ENCODE data around the gene LIX1L. TPM values are rescaled to one million over a fixed set of nuclear protein-coding genes. Genes with fewer than 3 reads are reported as not detected.

The LIX1L gene
- total and polyA plus RNA-seq, 2 of the 4 experiments (the other 2 are of a cell fraction): 14.7 to 28.8 TPM

- no TSS peak for BruUV-seq (replicated peaks)
- TF ChIP-seq CTCF (conservative IDR thresholded peaks at IDR 0.05; ENCODE audit: low read depth, low read length) (no peak), MAFK (IDR thresholded peaks at IDR 0.05; ENCODE audit: low read depth, low read length) (no peak), RAD21 (IDR thresholded peaks at IDR 0.05; ENCODE audit: low read length) (no peak), NFE2L2 (IDR thresholded peaks at IDR 0.05; ENCODE audit: low read depth, low read length) (no peak), MXI1 (IDR thresholded peaks at IDR 0.05; ENCODE audit: borderline replicate concordance, low read depth, low read length) (no peak), SMC3 (IDR thresholded peaks at IDR 0.05; ENCODE audit: low read depth, low read length) (no peak), USF2 (IDR thresholded peaks at IDR 0.05; ENCODE audit: low read depth, low read length) (no peak), POLR2A (IDR thresholded peaks at IDR 0.05; ENCODE audit: low read depth, low read length) (no peak), RCOR1 (IDR thresholded peaks at IDR 0.05; ENCODE audit: insufficient replicate concordance, low read length) (no peak), RFX5 (IDR thresholded peaks at IDR 0.05; ENCODE audit: low read depth, low read length) (no peak), BHLHE40 (IDR thresholded peaks at IDR 0.05; ENCODE audit: low read depth, low read length) (no peak), CEBPB (IDR thresholded peaks at IDR 0.05; ENCODE audit: low read depth, low read length) (no peak), ELK1 (IDR thresholded peaks at IDR 0.05; ENCODE audit: borderline replicate concordance, low read depth, low read length) (no peak), MAZ (IDR thresholded peaks at IDR 0.05; ENCODE audit: borderline replicate concordance, low read depth, low read length) (no peak)
These were observed 26.4 kb upstream of the LIX1L start for GRCh38 chr1:145983960-145984830.

More at GRCh38 chr1:145983960-145984830, 26.4 kb upstream of the LIX1L start:
- Histone ChIP-seq H2BK20ac (ENCODE audit: low read depth, low read length) (peak overlapping the region; percentile 80), H3K27me3 (ENCODE audit: control insufficient read depth, insufficient read depth, low read length) (no peaks in the 10 kb centered on the region), H2AFZ (replicated peaks; ENCODE audit: low read length, poor library complexity) (no peak overlapping the region), H3K14ac (replicated peaks; ENCODE audit: low read depth, low read length) (peak overlapping the region; percentile 79), H2BK15ac (ENCODE audit: low read depth, low read length) (peak overlapping the region; percentile 83; the same call in 2 of the 3 replicates), H3K9me3 (ENCODE audit: control insufficient read depth, insufficient read depth, low read length) (no peaks in the 10 kb centered on the region), H2AK5ac (ENCODE audit: low read depth, low read length) (peak overlapping the region; percentile 94), H3K27ac (ENCODE audit: insufficient read depth, low read length) (no peak overlapping the region), H3K56ac (ENCODE audit: extremely low read depth, insufficient read depth, low read length) (no peak overlapping the region), H3K4me3 (ENCODE audit: insufficient read depth, low read depth, low read length) (no peak overlapping the region), H4K20me1 (ENCODE audit: insufficient read depth, low read length) (no peaks in the 10 kb centered on the region), H3K4me1 (ENCODE audit: control insufficient read depth, insufficient read depth, low read length) (peaks cover 13% of the 10 kb centered on the region), H4K91ac (ENCODE audit: insufficient read depth, low read depth, low read length) (peak overlapping the region; percentile 75), H3K4me2 (ENCODE audit: low read depth, low read length) (no peak overlapping the region), H2BK5ac (ENCODE audit: low read depth, low read length, poor library complexity, severe bottlenecking) (no peak overlapping the region), H3K36me3 (ENCODE audit: control insufficient read depth, insufficient read depth, low read length) (no peaks in the 10 kb centered on the region), H4K8ac (ENCODE audit: low read depth in 2 of 2, low read length in 2 of 2) (peak overlapping the region; percentile 81 to 91; a peak in 1 of 4 replicates), H3K4ac (ENCODE audit: low read depth, low read length) (peak overlapping the region; percentile 94), H4K5ac (ENCODE audit: low read depth, low read length) (no peak overlapping the region), H2AK9ac (replicated peaks; ENCODE audit: low read depth, low read length, poor library complexity) (no peak overlapping the region), H3K79me1 (ENCODE audit: low read depth in 1 of 2, low read length in 2 of 2) (peaks cover 4 to 5% of the 10 kb centered on the region in 2 experiments; a peak in 2 of 4 replicates), H3K18ac (ENCODE audit: low read depth, low read length) (peak overlapping the region; percentile 76; the same call in 1 of the 2 replicates), H3K23ac (ENCODE audit: low read depth, low read length) (peak overlapping the region; percentile 52; the same call in 1 of the 2 replicates), H2BK120ac (ENCODE audit: low read depth, low read length) (peak overlapping the region; percentile 94), H3K9ac (ENCODE audit: low read depth, low read length) (no peak overlapping the region), H3K9me1 (ENCODE audit: insufficient read depth, low read length) (peaks cover 15% of the 10 kb centered on the region)
- intact Hi-C loops (cut with micrococcal nuclease): no loop called here
- DNase-seq: no peak
- dilution Hi-C loops (cut with HindIII; ENCODE audit: low sequenced_read_pairs, unreplicated experiment): no loop called here
- in situ Hi-C loops (cut with MboI; ENCODE audit: low sequenced_read_pairs): no loop called here
- no peak for ATAC-seq (ENCODE audit: low read depth)
- CTCF ChIA-PET: interaction anchor here (1.2 kb wide), 1 partner anchor 9 kb away, joined by 3 read pairs; no protein-coding TSS in a partner anchor
- POLR2A ChIA-PET (ENCODE audit: unreplicated experiment): no interaction called here
- no CpG with 5 or more reads among the region's 12 CpGs for WGBS, 2 experiments (ENCODE audit: extremely low coverage in 2 of 2, insufficient read length in 1 of 2)

All from IMR-90 (cell line).